ENCODE measurements around the gene PNPLA1.

Gene PNPLA1

GRCh38 chr6:36309900-36310299 lies 40.0 kb downstream of the PNPLA1 start:
- no peaks in the 10 kb centered on the region for H3K36me3 ChIP-seq (ENCODE audit: control insufficient read depth, insufficient read depth, low read length)
- H3K9ac ChIP-seq (ENCODE audit: low read depth, low read length), result no peak overlapping the region
- H3K4me3 ChIP-seq (ENCODE audit: low read depth, low read length), result no peak overlapping the region

GRCh38 chr6:36312854-36313648 lies 43.2 kb downstream of the PNPLA1 start:
- peaks cover 4% of the 10 kb centered on the region for H3K4me1 ChIP-seq (ENCODE audit: control insufficient read depth, insufficient read depth, low read length)
- no peak overlapping the region for H3K4me3 ChIP-seq (ENCODE audit: low read depth, low read length)
- no peak overlapping the region for H3K9ac ChIP-seq (ENCODE audit: low read depth, low read length)
- no peaks in the 10 kb centered on the region for H3K9me3 ChIP-seq (ENCODE audit: control insufficient read depth, insufficient read depth, low read length)
- H3K36me3 ChIP-seq (ENCODE audit: control insufficient read depth, insufficient read depth, low read length), result no peaks in the 10 kb centered on the region
- H3K27me3 ChIP-seq (ENCODE audit: control insufficient read depth, insufficient read depth, low read length), result no peaks in the 10 kb centered on the region

More at GRCh38 chr6:36309900-36310299, 40.0 kb downstream of the PNPLA1 start:
- Histone ChIP-seq H3K27me3 (ENCODE audit: control insufficient read depth, insufficient read depth, low read length) (no peaks in the 10 kb centered on the region), H3K4me1 (ENCODE audit: control insufficient read depth, insufficient read depth, low read length) (peaks cover 7% of the 10 kb centered on the region), H3K9me3 (ENCODE audit: control insufficient read depth, insufficient read depth, low read length) (no peaks in the 10 kb centered on the region)

- Histone ChIP-seq H3K4me1 (ENCODE audit: control insufficient read depth, insufficient read depth, low read length) (peaks cover 4% of the 10 kb centered on the region), H3K36me3 (ENCODE audit: control insufficient read depth, insufficient read depth, low read length) (no peaks in the 10 kb centered on the region), H3K9ac (ENCODE audit: low read depth, low read length) (no peak overlapping the region), H3K9me3 (ENCODE audit: control insufficient read depth, insufficient read depth, low read length) (no peaks in the 10 kb centered on the region), H3K27me3 (ENCODE audit: control insufficient read depth, insufficient read depth, low read length) (no peaks in the 10 kb centered on the region), H3K4me3 (ENCODE audit: low read depth, low read length) (no peak overlapping the region)
Measured at GRCh38 chr6:36313649-36313936, 43.7 kb downstream of the PNPLA1 start.

- Histone ChIP-seq H3K9ac (ENCODE audit: low read depth, low read length) (no peak overlapping the region), H3K36me3 (ENCODE audit: control insufficient read depth, insufficient read depth, low read length) (no peaks in the 10 kb centered on the region), H3K27me3 (ENCODE audit: control insufficient read depth, insufficient read depth, low read length) (no peaks in the 10 kb centered on the region), H3K4me1 (ENCODE audit: control insufficient read depth, insufficient read depth, low read length) (peaks cover 4% of the 10 kb centered on the region), H3K9me3 (ENCODE audit: control insufficient read depth, insufficient read depth, low read length) (no peaks in the 10 kb centered on the region), H3K4me3 (ENCODE audit: low read depth, low read length) (no peak overlapping the region)
Measured at GRCh38 chr6:36314221-36315014, 44.6 kb downstream of the PNPLA1 start.

GRCh38 chr6:36315921-36316320 lies 46.1 kb downstream of the PNPLA1 start:
- no peaks in the 10 kb centered on the region for H3K9me3 ChIP-seq (ENCODE audit: control insufficient read depth, insufficient read depth, low read length)
- no peaks in the 10 kb centered on the region for H3K27me3 ChIP-seq (ENCODE audit: control insufficient read depth, insufficient read depth, low read length)
- no peaks in the 10 kb centered on the region for H3K36me3 ChIP-seq (ENCODE audit: control insufficient read depth, insufficient read depth, low read length)
- H3K4me3 ChIP-seq (ENCODE audit: low read depth, low read length), result no peak overlapping the region
- H3K4me1 ChIP-seq (ENCODE audit: control insufficient read depth, insufficient read depth, low read length), result peaks cover 4% of the 10 kb centered on the region
- H3K9ac ChIP-seq (ENCODE audit: low read depth, low read length), result no peak overlapping the region

- Histone ChIP-seq H3K27me3 (ENCODE audit: control insufficient read depth, insufficient read depth, low read length) (no peaks in the 10 kb centered on the region), H3K9ac (ENCODE audit: low read depth, low read length) (no peak overlapping the region), H3K4me1 (ENCODE audit: control insufficient read depth, insufficient read depth, low read length) (peaks cover 4% of the 10 kb centered on the region), H3K36me3 (ENCODE audit: control insufficient read depth, insufficient read depth, low read length) (no peaks in the 10 kb centered on the region), H3K4me3 (ENCODE audit: low read depth, low read length) (no peak overlapping the region), H3K9me3 (ENCODE audit: control insufficient read depth, insufficient read depth, low read length) (no peaks in the 10 kb centered on the region)
Measured at GRCh38 chr6:36317623-36318022, 47.8 kb downstream of the PNPLA1 start.

- Histone ChIP-seq H3K36me3 (ENCODE audit: control insufficient read depth, insufficient read depth, low read length) (no peaks in the 10 kb centered on the region), H3K9me3 (ENCODE audit: control insufficient read depth, insufficient read depth, low read length) (no peaks in the 10 kb centered on the region), H3K9ac (ENCODE audit: low read depth, low read length) (no peak overlapping the region), H3K27me3 (ENCODE audit: control insufficient read depth, insufficient read depth, low read length) (no peaks in the 10 kb centered on the region), H3K4me3 (ENCODE audit: low read depth, low read length) (no peak overlapping the region), H3K4me1 (ENCODE audit: control insufficient read depth, insufficient read depth, low read length) (peaks cover 2% of the 10 kb centered on the region)
Measured at GRCh38 chr6:36318690-36319435, 49.0 kb downstream of the PNPLA1 start.

- Histone ChIP-seq H3K4me1 (ENCODE audit: control insufficient read depth, insufficient read depth, low read length) (no peaks in the 10 kb centered on the region), H3K36me3 (ENCODE audit: control insufficient read depth, insufficient read depth, low read length) (no peaks in the 10 kb centered on the region), H3K27me3 (ENCODE audit: control insufficient read depth, insufficient read depth, low read length) (no peaks in the 10 kb centered on the region), H3K9me3 (ENCODE audit: control insufficient read depth, insufficient read depth, low read length) (no peaks in the 10 kb centered on the region), H3K4me3 (ENCODE audit: low read depth, low read length) (no peak overlapping the region), H3K9ac (ENCODE audit: low read depth, low read length) (no peak overlapping the region)
Measured at GRCh38 chr6:36319436-36319762, 49.5 kb downstream of the PNPLA1 start.

GRCh38 chr6:36319821-36320220 lies 50.0 kb downstream of the PNPLA1 start:
- H3K4me1 ChIP-seq (ENCODE audit: control insufficient read depth, insufficient read depth, low read length), result no peaks in the 10 kb centered on the region
- no peaks in the 10 kb centered on the region for H3K9me3 ChIP-seq (ENCODE audit: control insufficient read depth, insufficient read depth, low read length)
- H3K27me3 ChIP-seq (ENCODE audit: control insufficient read depth, insufficient read depth, low read length), result no peaks in the 10 kb centered on the region
- H3K36me3 ChIP-seq (ENCODE audit: control insufficient read depth, insufficient read depth, low read length), result no peaks in the 10 kb centered on the region
- no peak overlapping the region for H3K4me3 ChIP-seq (ENCODE audit: low read depth, low read length)
- H3K9ac ChIP-seq (ENCODE audit: low read depth, low read length), result no peak overlapping the region

- no peaks in the 10 kb centered on the region for H3K27me3 ChIP-seq (ENCODE audit: control insufficient read depth, insufficient read depth, low read length)
- H3K4me3 ChIP-seq (ENCODE audit: low read depth, low read length), result no peak overlapping the region
- H3K4me1 ChIP-seq (ENCODE audit: control insufficient read depth, insufficient read depth, low read length), result no peaks in the 10 kb centered on the region
- no peaks in the 10 kb centered on the region for H3K36me3 ChIP-seq (ENCODE audit: control insufficient read depth, insufficient read depth, low read length)
- no peak overlapping the region for H3K9ac ChIP-seq (ENCODE audit: low read depth, low read length)
- no peaks in the 10 kb centered on the region for H3K9me3 ChIP-seq (ENCODE audit: control insufficient read depth, insufficient read depth, low read length)
Measured at GRCh38 chr6:36320475-36320874, 50.6 kb downstream of the PNPLA1 start.

GRCh38 chr6:36322591-36322990 lies 52.7 kb downstream of the PNPLA1 start:
- Histone ChIP-seq H3K27me3 (ENCODE audit: control insufficient read depth, insufficient read depth, low read length) (no peaks in the 10 kb centered on the region), H3K4me3 (ENCODE audit: low read depth, low read length) (no peak overlapping the region), H3K9ac (ENCODE audit: low read depth, low read length) (no peak overlapping the region), H3K4me1 (ENCODE audit: control insufficient read depth, insufficient read depth, low read length) (peaks cover 3% of the 10 kb centered on the region), H3K36me3 (ENCODE audit: control insufficient read depth, insufficient read depth, low read length) (no peaks in the 10 kb centered on the region), H3K9me3 (ENCODE audit: control insufficient read depth, insufficient read depth, low read length) (no peaks in the 10 kb centered on the region)
